Measurements from ENCODE around the gene BNIP5. TPM values are rescaled to one million over a fixed set of nuclear protein-coding genes. Genes with fewer than 3 reads are reported as not detected.

The BNIP5 gene
- total RNA-seq, 2 donors from 2014 or later, result not detected

DNA sequence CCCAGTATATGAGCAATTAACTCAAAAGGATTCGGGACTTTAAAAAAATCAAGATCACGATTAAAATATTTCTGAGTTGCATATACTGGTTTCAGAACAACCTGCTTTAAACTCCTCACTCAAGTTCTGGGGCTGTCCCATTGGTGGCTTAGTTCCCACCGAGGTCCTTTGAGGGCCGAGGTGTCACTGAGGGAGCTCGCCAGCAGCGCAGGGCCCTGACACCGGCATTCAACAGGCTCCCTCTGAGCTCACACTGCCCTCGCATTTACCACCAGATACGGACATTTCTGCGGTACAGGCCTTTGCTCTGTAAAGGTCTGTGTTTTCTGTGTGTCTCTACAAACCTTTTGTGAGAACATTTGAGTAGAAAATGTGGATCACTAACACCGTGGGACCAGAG, 24.4 kb upstream of the BNIP5 start:
- Histone ChIP-seq H3K9me3 (no peaks in the 10 kb centered on the region), H3K4me1 (ENCODE audit: control insufficient read depth in 1 of 2, low read depth in 2 of 2) (peaks cover 17 to 39% of the 10 kb centered on the region in 2 donors), H3K4me3 (no peak overlapping the region), H3K36me3 (no peaks in the 10 kb centered on the region), H3K27me3 (replicated peaks; ENCODE audit: insufficient read depth) (no peaks in the 10 kb centered on the region), H3K27ac (no peak overlapping the region)
- ATAC-seq (ENCODE audit: insufficient number of reproducible peaks, low FRiP score, low read depth) (no peak), DNase-seq (ENCODE audit: low spot score) (no peak)
- TF ChIP-seq, protein P1, sequence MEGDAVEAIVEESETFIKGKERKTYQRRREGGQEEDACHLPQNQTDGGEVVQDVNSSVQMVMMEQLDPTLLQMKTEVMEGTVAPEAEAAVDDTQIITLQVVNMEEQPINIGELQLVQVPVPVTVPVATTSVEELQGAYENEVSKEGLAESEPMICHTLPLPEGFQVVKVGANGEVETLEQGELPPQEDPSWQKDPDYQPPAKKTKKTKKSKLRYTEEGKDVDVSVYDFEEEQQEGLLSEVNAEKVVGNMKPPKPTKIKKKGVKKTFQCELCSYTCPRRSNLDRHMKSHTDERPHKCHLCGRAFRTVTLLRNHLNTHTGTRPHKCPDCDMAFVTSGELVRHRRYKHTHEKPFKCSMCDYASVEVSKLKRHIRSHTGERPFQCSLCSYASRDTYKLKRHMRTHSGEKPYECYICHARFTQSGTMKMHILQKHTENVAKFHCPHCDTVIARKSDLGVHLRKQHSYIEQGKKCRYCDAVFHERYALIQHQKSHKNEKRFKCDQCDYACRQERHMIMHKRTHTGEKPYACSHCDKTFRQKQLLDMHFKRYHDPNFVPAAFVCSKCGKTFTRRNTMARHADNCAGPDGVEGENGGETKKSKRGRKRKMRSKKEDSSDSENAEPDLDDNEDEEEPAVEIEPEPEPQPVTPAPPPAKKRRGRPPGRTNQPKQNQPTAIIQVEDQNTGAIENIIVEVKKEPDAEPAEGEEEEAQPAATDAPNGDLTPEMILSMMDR (IDR thresholded peaks at IDR 0.05), result no peak

DNA sequence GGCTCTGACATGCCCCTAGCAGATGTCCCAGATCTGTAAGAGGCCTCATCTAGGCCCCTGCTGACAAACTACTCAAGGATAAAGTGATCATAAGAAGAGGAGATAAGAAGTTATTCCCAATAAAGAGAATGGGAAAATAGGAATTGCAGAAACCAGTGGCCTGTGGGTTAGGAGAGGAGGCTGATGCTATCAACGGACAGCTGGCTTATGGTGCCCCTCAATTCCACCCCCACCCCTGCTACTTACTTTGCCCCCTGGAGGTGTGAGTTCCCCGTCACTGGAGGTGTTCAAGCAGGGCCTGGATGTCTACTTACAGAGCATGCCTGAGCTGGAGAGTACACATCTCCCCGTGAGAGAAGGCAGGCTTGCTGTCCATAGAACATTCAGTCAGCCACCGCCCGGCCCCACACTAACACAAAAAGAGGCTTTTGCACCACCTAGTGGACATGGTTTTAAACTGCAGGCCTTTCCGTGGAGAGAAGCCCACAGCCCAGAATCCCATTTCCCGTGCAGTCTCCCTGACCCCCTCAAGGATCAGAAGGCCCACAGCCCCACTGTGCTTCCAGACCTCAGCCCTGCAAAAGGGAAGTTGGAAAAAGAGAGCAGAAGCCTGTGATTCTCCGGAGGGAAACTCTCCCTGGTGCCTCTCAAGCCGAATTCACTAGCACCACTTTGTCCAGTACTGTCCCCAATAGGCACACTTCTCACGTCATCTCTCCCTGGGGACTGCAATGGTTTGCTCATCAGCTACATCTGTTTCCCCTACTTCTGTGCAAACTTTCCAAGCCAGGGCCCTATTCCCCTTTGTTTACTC, 23.8 kb upstream of the BNIP5 start:
- Histone ChIP-seq H3K27me3 (replicated peaks; ENCODE audit: insufficient read depth) (no peaks in the 10 kb centered on the region), H3K27ac (peak overlapping the region; percentile 43 to 75), H3K4me3 (peak overlapping the region; percentile 28), H3K4me1 (ENCODE audit: control insufficient read depth in 1 of 2, low read depth in 2 of 2) (peaks cover 17 to 39% of the 10 kb centered on the region in 2 donors), H3K36me3 (no peaks in the 10 kb centered on the region), H3K9me3 (no peaks in the 10 kb centered on the region)
- TF ChIP-seq, protein P1 (IDR thresholded peaks at IDR 0.05), result peak; percentile 87
- DNase-seq (ENCODE audit: low spot score), result peak; percentile 71
- peak; percentile 77 for ATAC-seq (ENCODE audit: insufficient number of reproducible peaks, low FRiP score, low read depth)

DNA sequence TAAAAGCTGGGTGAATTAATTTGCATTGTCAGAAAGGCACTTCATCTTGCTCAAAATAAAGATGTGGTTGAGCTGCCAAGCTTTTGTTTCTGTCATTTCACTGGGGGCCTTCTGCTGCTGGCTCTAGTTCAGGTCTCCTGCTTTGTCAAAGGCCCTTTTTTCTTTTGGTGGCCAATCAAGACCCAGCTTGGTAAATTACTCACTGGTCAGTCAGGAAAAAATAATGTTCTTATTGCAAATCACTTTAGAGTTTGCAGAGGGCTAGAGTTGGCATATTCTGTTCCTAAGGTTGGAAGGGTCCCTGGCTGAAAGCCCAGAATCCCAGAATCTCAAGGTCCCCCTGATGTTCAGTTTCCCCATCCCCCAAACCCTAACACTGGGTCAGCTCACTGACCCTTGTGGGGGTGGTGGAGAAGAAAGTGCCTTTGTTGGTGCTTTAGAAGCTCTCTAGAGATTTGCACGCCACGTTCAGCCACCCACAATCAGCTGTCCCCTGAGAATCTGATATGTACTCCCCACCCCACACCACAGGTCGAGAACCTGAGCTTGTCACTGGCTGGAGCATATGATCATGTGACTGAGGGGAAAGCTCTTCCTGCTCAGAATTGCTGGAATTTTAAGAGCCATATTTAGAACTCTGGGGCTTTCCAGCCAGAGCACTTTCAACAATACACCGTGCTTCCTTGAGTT, 21.7 kb upstream of the BNIP5 start:
- Histone ChIP-seq H3K27me3 (replicated peaks; ENCODE audit: insufficient read depth) (no peaks in the 10 kb centered on the region), H3K4me3 (no peak overlapping the region), H3K27ac (peak overlapping the region; percentile 75 to 79), H3K4me1 (ENCODE audit: control insufficient read depth in 1 of 2, low read depth in 2 of 2) (peaks cover 17 to 39% of the 10 kb centered on the region in 2 donors), H3K36me3 (no peaks in the 10 kb centered on the region), H3K9me3 (no peaks in the 10 kb centered on the region)
- ATAC-seq (ENCODE audit: insufficient number of reproducible peaks, low FRiP score, low read depth), result peak; percentile 78
- no peak for DNase-seq (ENCODE audit: low spot score)
- TF ChIP-seq, protein P1 (IDR thresholded peaks at IDR 0.05), result no peak

DNA sequence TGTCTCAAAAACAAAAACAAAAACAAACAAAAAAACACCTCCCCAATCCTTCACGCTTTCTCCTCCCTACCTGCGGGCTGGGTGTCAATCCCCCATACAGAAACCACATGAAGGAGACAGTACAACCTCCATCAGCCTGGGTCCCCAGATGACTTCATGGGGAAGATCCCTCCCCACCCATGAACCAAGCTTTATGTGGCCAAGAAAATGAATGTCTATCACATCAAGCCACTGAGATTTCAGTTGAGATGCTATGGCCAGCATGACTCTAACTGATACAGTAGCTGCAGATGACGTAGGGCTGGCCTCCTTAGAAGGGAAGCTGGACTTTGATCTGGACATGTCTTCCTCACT, 21.2 kb upstream of the BNIP5 start:
- H3K4me3 ChIP-seq, result no peak overlapping the region
- no peaks in the 10 kb centered on the region for H3K9me3 ChIP-seq
- peaks cover 17 to 39% of the 10 kb centered on the region in 2 donors for H3K4me1 ChIP-seq (ENCODE audit: control insufficient read depth in 1 of 2, low read depth in 2 of 2)
- no peaks in the 10 kb centered on the region for H3K36me3 ChIP-seq
- peak overlapping the region; percentile 75 to 79 for H3K27ac ChIP-seq
- H3K27me3 ChIP-seq (replicated peaks; ENCODE audit: insufficient read depth), result no peaks in the 10 kb centered on the region
- peak; percentile 11 for ATAC-seq (ENCODE audit: insufficient number of reproducible peaks, low FRiP score, low read depth)
- no peak for DNase-seq (ENCODE audit: low spot score)
- TF ChIP-seq, protein P1 (IDR thresholded peaks at IDR 0.05), result no peak

DNA sequence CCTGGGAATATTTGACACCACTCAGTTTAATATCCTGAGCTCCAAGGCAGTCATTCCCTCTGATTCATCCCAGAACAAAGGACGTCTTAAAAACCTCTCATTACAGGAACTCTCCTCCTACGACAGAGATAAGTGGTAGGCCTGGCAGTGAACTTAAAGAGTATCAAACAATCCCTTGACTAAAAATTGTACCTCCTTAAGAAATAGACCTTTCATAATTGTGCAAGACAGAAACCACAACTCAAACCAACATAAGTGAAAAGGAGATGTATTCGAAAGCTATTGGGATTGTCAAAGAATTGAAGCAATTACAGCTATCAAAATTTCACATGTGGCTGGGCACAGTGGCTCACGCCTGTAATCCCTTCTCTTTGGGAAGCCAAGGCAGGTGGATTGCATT, 19.1 kb upstream of the BNIP5 start:
- Histone ChIP-seq H3K27me3 (replicated peaks; ENCODE audit: insufficient read depth) (no peaks in the 10 kb centered on the region), H3K4me3 (no peak overlapping the region), H3K36me3 (no peaks in the 10 kb centered on the region), H3K4me1 (ENCODE audit: control insufficient read depth in 1 of 2, low read depth in 2 of 2) (peaks cover 21 to 53% of the 10 kb centered on the region in 2 donors), H3K27ac (no peak overlapping the region), H3K9me3 (no peaks in the 10 kb centered on the region)
- TF ChIP-seq, protein P1 (IDR thresholded peaks at IDR 0.05), result no peak
- no peak for ATAC-seq (ENCODE audit: insufficient number of reproducible peaks, low FRiP score, low read depth)
- no peak for DNase-seq (ENCODE audit: low spot score)

Measured in thoracic aorta (tissue), 2 donors.